BLaER1 (cell line): ENCODE results near the gene SLC7A7.
"Not testable (repeated sequence)": the region's sequence is repeated elsewhere in the genome, so short reads cannot be mapped to it uniquely, and the experiment has no call there.

Experiments used
- H3K27ac ChIP-seq: shearing (Covaris generic); formaldehyde crosslinking; 2 replicates; pipeline ENCODE4 v1.8.1; 2022
- H3K27me3 ChIP-seq: shearing (Covaris generic); formaldehyde crosslinking; 2 replicates; pipeline ENCODE4 v1.8.1; 2022
- H3K36me3 ChIP-seq: shearing (Covaris generic); formaldehyde crosslinking; 2 replicates; pipeline ENCODE4 v1.8.1; 2022
- H3K4me1 ChIP-seq: shearing (Covaris generic); formaldehyde crosslinking; 2 replicates; pipeline ENCODE4 v1.8.1; 2022
- H3K4me2 ChIP-seq: shearing (Covaris generic); formaldehyde crosslinking; 2 replicates; pipeline ENCODE4 v1.8.1; 2022
- H3K4me3 ChIP-seq: shearing (Covaris generic); formaldehyde crosslinking; 2 replicates; pipeline ENCODE4 v1.8.1; 2022
- H3K9ac ChIP-seq: shearing (Covaris generic); formaldehyde crosslinking; 2 replicates; pipeline ENCODE4 v1.8.1; 2022
- H3K9me3 ChIP-seq: shearing (Covaris generic); formaldehyde crosslinking; 2 replicates; pipeline ENCODE4 v1.8.1; 2022
- H4K20me1 ChIP-seq: shearing (Covaris generic); formaldehyde crosslinking; 2 replicates; pipeline ENCODE4 v1.8.1; 2022
- Cebpa-rat ChIP-seq: shearing (Covaris generic); IDR thresholded peaks from 2 replicates; pipeline ENCODE4 v1.8.1; 2022

The SLC7A7 gene

GRCh38 chr14:22814941-22815713 lies at the start of gene SLC7A7:
Gene SLC7A7 (minus strand): TSS chr14:22815435. CDS start chr14:22813398, 2,037 bp downstream.
- Histone ChIP-seq H4K20me1 (no peaks in the 10 kb centered on the region), H3K27me3 (no peaks in the 10 kb centered on the region), H3K9ac (peak within 1 kb of the TSS; percentile 55; the same call in 1 of the 2 replicates), H3K4me3 (peak within 1 kb of the TSS; percentile 7; the same call in 1 of the 2 replicates), H3K4me1 (peaks cover 67% of the 10 kb centered on the region), H3K4me2 (peak within 1 kb of the TSS; percentile 82), H3K27ac (peak within 1 kb of the TSS; percentile 64), H3K9me3 (no peaks in the 10 kb centered on the region), H3K36me3 (no peaks in the 10 kb centered on the region)
- TF ChIP-seq Cebpa-rat: peak; percentile 56; the same call in 1 of the 2 replicates

- no peak overlapping the region for H3K4me2 ChIP-seq
- no peaks in the 10 kb centered on the region for H4K20me1 ChIP-seq
- H3K36me3 ChIP-seq: no peaks in the 10 kb centered on the region
- no peak for TF ChIP-seq Cebpa-rat
- no peak overlapping the region for H3K9ac ChIP-seq
- no peak overlapping the region for H3K27ac ChIP-seq
- peaks cover 4% of the 10 kb centered on the region; the same call in 1 of the 2 replicates for H3K9me3 ChIP-seq
- peaks cover 9% of the 10 kb centered on the region for H3K4me1 ChIP-seq
- no peaks in the 10 kb centered on the region for H3K27me3 ChIP-seq
- H3K4me3 ChIP-seq: no peak overlapping the region
These were observed 49.7 kb upstream of the SLC7A7 start for GRCh38 chr14:22864979-22865378.

- Histone ChIP-seq H4K20me1 (no peaks in the 10 kb centered on the region), H3K4me3 (no peak overlapping the region), H3K27me3 (no peaks in the 10 kb centered on the region), H3K36me3 (no peaks in the 10 kb centered on the region), H3K4me2 (no peak overlapping the region), H3K9me3 (peaks cover 4% of the 10 kb centered on the region; the same call in 1 of the 2 replicates), H3K27ac (no peak overlapping the region), H3K9ac (no peak overlapping the region), H3K4me1 (peaks cover 11% of the 10 kb centered on the region)
- no peak for TF ChIP-seq Cebpa-rat
These were observed 46.4 kb upstream of the SLC7A7 start for GRCh38 chr14:22861651-22862050.

- not testable (repeated sequence) for H3K4me2 ChIP-seq, H3K36me3 ChIP-seq, H3K27ac ChIP-seq, H3K9me3 ChIP-seq, H4K20me1 ChIP-seq, H3K9ac ChIP-seq, H3K4me3 ChIP-seq, H3K27me3 ChIP-seq
- H3K4me1 ChIP-seq: peaks cover 11% of the 10 kb centered on the region
These were observed 45.1 kb upstream of the SLC7A7 start for GRCh38 chr14:22860377-22860776.

GRCh38 chr14:22856428-22856827 lies 41.2 kb upstream of the SLC7A7 start:
- no peak overlapping the region for H3K27ac ChIP-seq
- H3K36me3 ChIP-seq: no peaks in the 10 kb centered on the region
- no peaks in the 10 kb centered on the region for H3K27me3 ChIP-seq
- no peaks in the 10 kb centered on the region for H4K20me1 ChIP-seq
- peaks cover 29% of the 10 kb centered on the region for H3K4me1 ChIP-seq
- H3K9me3 ChIP-seq: peaks cover 4% of the 10 kb centered on the region; the same call in 1 of the 2 replicates
- H3K4me2 ChIP-seq: no peak overlapping the region
- TF ChIP-seq Cebpa-rat: no peak
- no peak overlapping the region for H3K4me3 ChIP-seq
- no peak overlapping the region for H3K9ac ChIP-seq

- Histone ChIP-seq H3K4me3 (no peak overlapping the region), H3K36me3 (no peaks in the 10 kb centered on the region), H4K20me1 (no peaks in the 10 kb centered on the region), H3K27ac (no peak overlapping the region), H3K9me3 (peaks cover 1% of the 10 kb centered on the region; the same call in 1 of the 2 replicates), H3K4me1 (peaks cover 36% of the 10 kb centered on the region), H3K4me2 (no peak overlapping the region), H3K9ac (no peak overlapping the region), H3K27me3 (no peaks in the 10 kb centered on the region)
- no peak for TF ChIP-seq Cebpa-rat
These were observed 39.9 kb upstream of the SLC7A7 start for GRCh38 chr14:22854963-22855724.

GRCh38 chr14:22854296-22854695 lies 39.1 kb upstream of the SLC7A7 start:
- peaks cover 36% of the 10 kb centered on the region for H3K4me1 ChIP-seq
- H3K4me2 ChIP-seq, H3K36me3 ChIP-seq, H3K9ac ChIP-seq, H3K27ac ChIP-seq, H3K9me3 ChIP-seq, H3K4me3 ChIP-seq, H4K20me1 ChIP-seq, H3K27me3 ChIP-seq: not testable (repeated sequence)

GRCh38 chr14:22852940-22853767 lies 37.9 kb upstream of the SLC7A7 start:
- Histone ChIP-seq H3K27ac (peak overlapping the region; percentile 76), H3K9ac (peak overlapping the region; percentile 75)

GRCh38 chr14:22852599-22852939 lies 37.3 kb upstream of the SLC7A7 start:
- TF ChIP-seq Cebpa-rat: no peak
- no peaks in the 10 kb centered on the region for H3K27me3 ChIP-seq
- H3K9me3 ChIP-seq: no peaks in the 10 kb centered on the region
- peaks cover 41% of the 10 kb centered on the region for H3K4me1 ChIP-seq
- H3K4me2 ChIP-seq: peak overlapping the region; percentile 91
- no peaks in the 10 kb centered on the region for H4K20me1 ChIP-seq
- H3K36me3 ChIP-seq: no peaks in the 10 kb centered on the region
- H3K4me3 ChIP-seq: no peak overlapping the region
- H3K27ac ChIP-seq: 0 out of 2 replicates have a peak overlapping the region, but pooled peaks have one; percentile 76
- H3K9ac ChIP-seq: peak overlapping the region; percentile 75; the same call in 1 of the 2 replicates

More at GRCh38 chr14:22852940-22853767, 37.9 kb upstream of the SLC7A7 start:
- Histone ChIP-seq H3K36me3 (no peaks in the 10 kb centered on the region), H3K9me3 (no peaks in the 10 kb centered on the region), H4K20me1 (no peaks in the 10 kb centered on the region), H3K4me3 (peak overlapping the region; percentile 59), H3K27me3 (no peaks in the 10 kb centered on the region), H3K4me1 (peaks cover 36% of the 10 kb centered on the region), H3K4me2 (peak overlapping the region; percentile 91)
- TF ChIP-seq Cebpa-rat: no peak

GRCh38 chr14:22852178-22852577 lies 36.9 kb upstream of the SLC7A7 start:
- H3K4me2 ChIP-seq, H3K27me3 ChIP-seq, H4K20me1 ChIP-seq, H3K36me3 ChIP-seq, H3K4me3 ChIP-seq, H3K9me3 ChIP-seq, H3K27ac ChIP-seq: not testable (repeated sequence)
- Histone ChIP-seq H3K4me1 (peaks cover 41% of the 10 kb centered on the region), H3K9ac (0 out of 2 replicates have a peak overlapping the region, but pooled peaks have one; percentile 75)
